Sigmoid colon (tissue), 7 donors: ENCODE results near the gene TRPC1. TPM values are rescaled to one million over a fixed set of nuclear protein-coding genes. Genes with fewer than 3 reads are reported as not detected.

Experiments
- DNase-seq: peaks from one replicate; pipeline ENCODE4 v3.0.0-alpha.2; 2019
- H3K27ac ChIP-seq, 4 donors: fragments of 200-600 bp; sonication (generic); one replicate each; pipeline ENCODE4 v1.5.1; 2016 to 2019; ENCODE audit warnings: mild to moderate bottlenecking in 1 of 4
- H3K27me3 ChIP-seq, 3 donors: fragments of 200-600 bp; sonication (generic); one replicate each; pipeline ENCODE4 v1.5.1; 2019; ENCODE audit warnings: mild to moderate bottlenecking in 1 of 3
- H3K36me3 ChIP-seq, 4 donors: fragments of 200-600 bp; sonication (generic); one replicate each; pipeline ENCODE4 v1.5.1; 2016 to 2019
- H3K4me1 ChIP-seq, 4 donors: fragments of 200-600 bp; sonication (generic); one replicate each; pipeline ENCODE4 v1.5.1; 2017 to 2019
- H3K4me3 ChIP-seq, 4 donors: fragments of 200-600 bp; sonication (generic); one replicate each; pipeline ENCODE4 v1.5.1; 2017 to 2019; ENCODE audit warnings: mild to moderate bottlenecking in 2 of 4, moderate library complexity in 1 of 4
- H3K9me3 ChIP-seq, 4 donors: fragments of 200-600 bp in 3 of 4; sonication (generic) in 3 of 4; one replicate each; pipeline versions ENCODE4 v1.5.1 to v1.6.1; 2013 to 2019
- CTCF ChIP-seq, 4 experiments: fragments of 450-650 bp in 3 of 4; fragments of 200-600 bp in 1 of 4; IDR thresholded peaks; one replicate each; pipeline ENCODE4 v1.5.1; 2016 to 2019; ENCODE audit warnings: antibody characterized with exemption in 4 of 4, mild to moderate bottlenecking in 3 of 4, moderate library complexity in 2 of 4
- EP300 ChIP-seq, 4 donors: sonication (generic); formaldehyde crosslinking; IDR thresholded peaks; one replicate each; pipeline ENCODE4 v1.6.1; 2017; ENCODE audit warnings: antibody characterized with exemption in 4 of 4
- POLR2A ChIP-seq, 2 donors: fragments of 450-650 bp; IDR thresholded peaks; one replicate each; pipeline ENCODE4 v1.6.1; 2016; ENCODE audit warnings: antibody characterized with exemption in 2 of 2, mild to moderate bottlenecking in 2 of 2, moderate library complexity in 2 of 2
- POLR2AphosphoS5 ChIP-seq, 4 donors: sonication (generic); formaldehyde crosslinking; IDR thresholded peaks; one replicate each; pipeline ENCODE4 v1.6.1; 2017; ENCODE audit warnings: antibody characterized with exemption in 4 of 4
- WGBS, 2 donors: extraction: QIAGEN DNeasy Blood & Tissue Kit; methylation state at CpG; one replicate each; pipeline ENCODE4 v1.1.7; 2013; 5-methylcytosine and 5-hydroxymethylcytosine counted together
- intact Hi-C: fragments of 100-400 bp; cut with DNase I; formaldehyde crosslinking; loops from one replicate; pipeline ENCODE4 v1.15.1; 2023
- polyA plus RNA-seq, 3 donors: library from polyadenylated mRNA; stranded (reverse); fragments of 200-250 nt; gene quantifications; one replicate each; pipeline ENCODE4 v1.2.3, GENCODE V29; 2013
- total RNA-seq, 4 donors: library from RNA; depleted of rRNA; stranded (reverse); fragments of >200 nt; gene quantifications; one replicate each; pipeline ENCODE4 v1.1.0, GENCODE V29; 2016
- donor health status: healthy with polysubstance abuse.
- donor health status: Bipolar disorder and iron deficiency.
- donor health status: healthy.

Gene TRPC1
- total and polyA plus RNA-seq, 7 donors = 1.1 to 31.0 (median 21.6) TPM; not detected in 1

GRCh38 chr3:142819179-142819578 is 95.3 kb downstream of the TRPC1 start:
- Histone ChIP-seq H3K27ac (no peak overlapping the region), H3K36me3 (no peaks in the 10 kb centered on the region), H3K4me1 (peaks cover 0 to 4% (median 0%) of the 10 kb centered on the region in 4 donors), H3K9me3 (no peaks in the 10 kb centered on the region), H3K27me3 (no peaks in the 10 kb centered on the region), H3K4me3 (no peak overlapping the region)
- intact Hi-C loops = no loop called here
- no peak for TF ChIP-seq CTCF (IDR thresholded peaks at IDR 0.05)
- no peak for TF ChIP-seq POLR2AphosphoS5 (IDR thresholded peaks at IDR 0.05)
- no peak for TF ChIP-seq POLR2A (IDR thresholded peaks at IDR 0.05)
- TF ChIP-seq EP300 (IDR thresholded peaks at IDR 0.05) = no peak
- no peak for DNase-seq

GRCh38 chr3:142828703-142829305 is 105.0 kb downstream of the TRPC1 start:
- peak; percentile 19 to 74 (median 72) for TF ChIP-seq CTCF (IDR thresholded peaks at IDR 0.05)
- no peak for TF ChIP-seq EP300 (IDR thresholded peaks at IDR 0.05)
- no peak for TF ChIP-seq POLR2A (IDR thresholded peaks at IDR 0.05)
- TF ChIP-seq POLR2AphosphoS5 (IDR thresholded peaks at IDR 0.05) = no peak
- H3K27me3 ChIP-seq = no peaks in the 10 kb centered on the region
- no peak overlapping the region for H3K27ac ChIP-seq
- intact Hi-C loops = loop anchor here (5.0 kb wide), 1 partner anchor 163 kb away; no protein-coding TSS in a partner anchor
- H3K9me3 ChIP-seq = no peaks in the 10 kb centered on the region
- no peak overlapping the region for H3K4me3 ChIP-seq
- peak; percentile 85 for DNase-seq
- H3K36me3 ChIP-seq = no peaks in the 10 kb centered on the region
- no peaks in the 10 kb centered on the region for H3K4me1 ChIP-seq
- WGBS, 2 donors = 16 to 28% methylated on average over 9 of the region's 9 CpGs

GRCh38 chr3:142837526-142837925 is 113.7 kb downstream of the TRPC1 start:
- TF ChIP-seq POLR2A (IDR thresholded peaks at IDR 0.05) (no peak), CTCF (IDR thresholded peaks at IDR 0.05) (no peak), POLR2AphosphoS5 (IDR thresholded peaks at IDR 0.05) (no peak), EP300 (IDR thresholded peaks at IDR 0.05) (no peak)
- 90 to 98% methylated on average over 1 of the region's 1 CpG for WGBS, 2 donors
- no peak for DNase-seq
- intact Hi-C loops = no loop called here
- no peak overlapping the region for H3K4me3 ChIP-seq
- H3K27me3 ChIP-seq = no peaks in the 10 kb centered on the region
- H3K36me3 ChIP-seq = no peaks in the 10 kb centered on the region
- no peaks in the 10 kb centered on the region for H3K9me3 ChIP-seq
- H3K4me1 ChIP-seq = no peaks in the 10 kb centered on the region
- H3K27ac ChIP-seq = no peak overlapping the region

GRCh38 chr3:142839831-142840230 is 116.0 kb downstream of the TRPC1 start:
- no peak for DNase-seq
- Histone ChIP-seq H3K9me3 (no peaks in the 10 kb centered on the region), H3K27me3 (no peaks in the 10 kb centered on the region), H3K27ac (no peak overlapping the region), H3K4me1 (no peaks in the 10 kb centered on the region), H3K4me3 (no peak overlapping the region), H3K36me3 (no peaks in the 10 kb centered on the region)
- intact Hi-C loops = no loop called here
- TF ChIP-seq POLR2A (IDR thresholded peaks at IDR 0.05) (no peak), CTCF (IDR thresholded peaks at IDR 0.05) (no peak), POLR2AphosphoS5 (IDR thresholded peaks at IDR 0.05) (no peak), EP300 (IDR thresholded peaks at IDR 0.05) (no peak)
- 86 to 88% methylated on average over 2 of the region's 2 CpGs for WGBS, 2 donors
